ENCODE measurements around the gene ACBD4. TPM values are rescaled to one million over a fixed set of nuclear protein-coding genes. Genes with fewer than 3 reads are reported as not detected.

ACBD4 gene
- total and polyA plus RNA-seq, 2 of the 13 experiments (the other 11 are each of a cell fraction or from before 2014, with no cell fraction given): 16.1 to 26.9 TPM

- TF ChIP-seq PAWR (CRISPR knock-in tag; IDR thresholded peaks at IDR 0.05; ENCODE audit: borderline replicate concordance) (no peak), ZNF841 (CRISPR knock-in tag; IDR thresholded peaks at IDR 0.05; ENCODE audit: borderline replicate concordance) (no peak), ZNF646 (CRISPR knock-in tag; IDR thresholded peaks at IDR 0.05) (no peak), ZNF512B (CRISPR knock-in tag; IDR thresholded peaks at IDR 0.05; ENCODE audit: borderline replicate concordance) (no peak), CREB1 (IDR thresholded peaks at IDR 0.05) (no peak), CREB1 (CRISPR knock-in tag; IDR thresholded peaks at IDR 0.05) (no peak), ZFP36L2 (CRISPR knock-in tag; IDR thresholded peaks at IDR 0.05) (no peak), ARNT (IDR thresholded peaks at IDR 0.05) (no peak), ZFP1 (CRISPR knock-in tag; IDR thresholded peaks at IDR 0.05) (no peak), MXI1 (IDR thresholded peaks at IDR 0.05; ENCODE audit: borderline replicate concordance, low read depth, low read length) (no peak), KDM6A (CRISPR knock-in tag; IDR thresholded peaks at IDR 0.05; ENCODE audit: low read depth) (no peak), ZNF275 (CRISPR knock-in tag; IDR thresholded peaks at IDR 0.05; ENCODE audit: borderline replicate concordance) (no peak), ATF3 (CRISPR knock-in tag; IDR thresholded peaks at IDR 0.05) (no peak; the same call in 1 of the 2 replicates), ZNF317 (CRISPR knock-in tag; IDR thresholded peaks at IDR 0.05) (no peak; the same call in 1 of the 2 replicates), ZNF501 (CRISPR knock-in tag; IDR thresholded peaks at IDR 0.05) (no peak; the same call in 1 of the 2 replicates), KAT8 (CRISPR knock-in tag; IDR thresholded peaks at IDR 0.05) (no peak), MYPOP (CRISPR knock-in tag; IDR thresholded peaks at IDR 0.05) (no peak), HOXD1 (CRISPR knock-in tag; IDR thresholded peaks at IDR 0.05) (no peak), BORCS8-MEF2B (CRISPR knock-in tag; IDR thresholded peaks at IDR 0.05) (peak; percentile 23)
These were observed 26.7 kb downstream of the ACBD4 start (continued) for GRCh38 chr17:45162025-45162687.
